H1 (cell line): ENCODE data around the gene RPIA. TPM values are rescaled to one million over a fixed set of nuclear protein-coding genes. Genes with fewer than 3 reads are reported as not detected.

ENCODE experiments used
- CTCF ChIA-PET: fragments of 300-600 bp; sonication (Branson Sonifier 250); formaldehyde crosslinking; loops from one replicate; lab custom pipeline; 2021; ENCODE audit not compliant: partially characterized antibody; lab: Charles Lee
- POLR2A ChIA-PET: fragments of 300-600 bp; sonication (Branson Sonifier 250); formaldehyde crosslinking; loops from one replicate; lab custom pipeline; 2021; ENCODE audit warnings: inconsistent platforms; ENCODE audit not compliant: partially characterized antibody; lab: Charles Lee
- DNase-seq, 2 experiments: peaks; one replicate each; pipeline versions ENCODE4 v3.0.0 to v3.0.0-alpha.2; 2010 to 2022; ENCODE audit warnings: low spot score in 2 of 2, low read depth in 1 of 2, mixed read lengths in 1 of 2
- FAIRE-seq: peaks from 2 replicates; lab custom pipeline; 2011; peaks lifted over from hg19 to GRCh38; lab: Jason Lieb, UNC
- H2AFZ ChIP-seq: 2 replicates; pipeline ENCODE4 v1.8.1; 2012; ENCODE audit warnings: low read length, inconsistent platforms
- H2AK5ac ChIP-seq: 2 replicates; pipeline ENCODE4 v1.6.1; 2013; ENCODE audit warnings: low read depth, low read length
- H2BK120ac ChIP-seq: replicated peaks from 2 replicates; pipeline ENCODE3; 2013; ENCODE audit warnings: low read depth, low read length, inconsistent platforms
- H2BK12ac ChIP-seq: 2 replicates; pipeline ENCODE4 v1.6.1; 2013; ENCODE audit warnings: low read depth, low read length
- H2BK15ac ChIP-seq: 2 replicates; pipeline ENCODE4 v1.6.1; 2013; ENCODE audit warnings: low read length
- H2BK20ac ChIP-seq: 2 replicates; pipeline ENCODE4 v1.6.1; 2013; ENCODE audit warnings: low read length
- H2BK5ac ChIP-seq: 2 replicates; pipeline ENCODE4 v1.6.1; 2013; ENCODE audit warnings: low read depth, low read length
- H3K14ac ChIP-seq: 2 replicates; pipeline ENCODE4 v1.6.1; 2013; ENCODE audit warnings: inconsistent platforms; ENCODE audit not compliant: insufficient read length
- H3K18ac ChIP-seq: 2 replicates; pipeline ENCODE4 v1.6.1; 2013; ENCODE audit warnings: low read length; ENCODE audit errors: extremely low read depth
- H3K23ac ChIP-seq: 2 replicates; pipeline ENCODE4 v1.6.1; 2013; ENCODE audit warnings: inconsistent platforms; ENCODE audit not compliant: insufficient read length
- H3K23me2 ChIP-seq: 2 replicates; pipeline ENCODE4 v1.6.1; 2013; ENCODE audit warnings: low read depth, low read length
- H3K27ac ChIP-seq: 2 replicates; pipeline ENCODE4 v1.6.1; 2011; ENCODE audit warnings: low read depth, low read length, inconsistent platforms
- H3K27me3 ChIP-seq, 4 experiments: replicated peaks in 1 of 4; 1 replicate in 1 of 4; 2 replicates in 3 of 4; pipeline versions ENCODE4 v1.6.1 to v1.8.1; 2011 to 2013; ENCODE audit warnings: low read length in 3 of 4, mild to moderate bottlenecking in 3 of 4, inconsistent platforms in 2 of 4, mixed read lengths in 2 of 4, moderate library complexity in 1 of 4; ENCODE audit not compliant: control insufficient read depth in 3 of 4, insufficient read depth in 3 of 4; ENCODE audit errors: extremely low read depth in 1 of 4
- H3K36me3 ChIP-seq, 4 experiments: 2 replicates each; pipeline versions ENCODE4 v1.6.1 to v1.8.1; 2011 to 2013; ENCODE audit warnings: mild to moderate bottlenecking in 4 of 4, low read length in 3 of 4, moderate library complexity in 2 of 4, control low read depth in 1 of 4, inconsistent platforms in 1 of 4; ENCODE audit not compliant: insufficient read depth in 4 of 4, control insufficient read depth in 2 of 4
- H3K4ac ChIP-seq: replicated peaks from 2 replicates; pipeline ENCODE3; 2013; ENCODE audit warnings: low read length, low read depth, mixed read lengths, inconsistent platforms; ENCODE audit not compliant: insufficient read length
- H3K4me1 ChIP-seq, 4 experiments: replicated peaks in 1 of 4; 1 replicate in 1 of 4; 2 replicates in 3 of 4; pipeline versions ENCODE4 v1.6.1 to v1.8.1; 2011 to 2013; ENCODE audit warnings: low read length in 3 of 4, inconsistent platforms in 2 of 4, mixed read lengths in 1 of 4; ENCODE audit not compliant: insufficient read depth in 4 of 4, control insufficient read depth in 3 of 4
- H3K4me2 ChIP-seq, 2 experiments: 2 replicates each; pipeline versions ENCODE4 v1.6.1 to v1.8.1; 2011 to 2013; ENCODE audit warnings: low read depth in 2 of 2, low read length in 2 of 2, control low read depth in 1 of 2, inconsistent platforms in 1 of 2, mild to moderate bottlenecking in 1 of 2; ENCODE audit not compliant: insufficient read depth in 1 of 2
- H3K4me3 ChIP-seq, 4 experiments: fragments of 200-600, 300-600 bp in 1 of 4; sonication (generic), shearing (Covaris generic), sonication (Bioruptor Twin) in 1 of 4; 2 replicates each; pipeline versions ENCODE4 v1.5.1 to v1.8.1; 2011 to 2016; ENCODE audit warnings: low read length in 4 of 4, low read depth in 3 of 4, control low read depth in 2 of 4, inconsistent platforms in 2 of 4, mild to moderate bottlenecking in 2 of 4, mixed read lengths in 1 of 4, moderate library complexity in 1 of 4; ENCODE audit not compliant: insufficient read depth in 2 of 4; ENCODE audit errors: extremely low read depth in 1 of 4
- H3K56ac ChIP-seq: replicated peaks from 2 replicates; pipeline ENCODE3; 2013; ENCODE audit warnings: low read depth, mild to moderate bottlenecking, mixed read lengths, low read length, inconsistent platforms; ENCODE audit not compliant: insufficient read length
- H3K79me1 ChIP-seq: 2 replicates; pipeline ENCODE4 v1.6.1; 2013; ENCODE audit warnings: low read depth, low read length, control low read depth
- H3K79me2 ChIP-seq, 2 experiments: 2 replicates each; pipeline versions ENCODE4 v1.6.1 to v1.8.1; 2012 to 2013; ENCODE audit warnings: low read length in 2 of 2, mild to moderate bottlenecking in 2 of 2, inconsistent platforms in 1 of 2; ENCODE audit not compliant: insufficient read depth in 2 of 2, control insufficient read depth in 1 of 2
- H3K9ac ChIP-seq, 4 experiments: replicated peaks in 1 of 4; 1 replicate in 1 of 4; 2 replicates in 3 of 4; pipeline versions ENCODE4 v1.6.1 to v1.8.1; 2011 to 2013; ENCODE audit warnings: low read depth in 3 of 4, low read length in 3 of 4, control low read depth in 2 of 4, mild to moderate bottlenecking in 2 of 4, moderate library complexity in 2 of 4, inconsistent platforms in 1 of 4; ENCODE audit errors: extremely low read depth in 1 of 4
- H3K9me3 ChIP-seq, 2 experiments: 2 replicates each; pipeline versions ENCODE4 v1.6.1 to v1.8.1; 2012 to 2013; ENCODE audit warnings: mild to moderate bottlenecking in 2 of 2, moderate library complexity in 2 of 2, control low read depth in 1 of 2, inconsistent platforms in 1 of 2, low read depth in 1 of 2, low read length in 1 of 2, mixed read lengths in 1 of 2; ENCODE audit not compliant: insufficient read depth in 2 of 2
- H4K20me1 ChIP-seq, 2 experiments: replicated peaks in 1 of 2; 2 replicates each; pipeline versions ENCODE3 to v1.8.1; 2011 to 2013; ENCODE audit warnings: inconsistent platforms in 2 of 2, low read length in 2 of 2, mild to moderate bottlenecking in 1 of 2; ENCODE audit not compliant: insufficient read depth in 2 of 2, control insufficient read depth in 1 of 2
- H4K5ac ChIP-seq: 2 replicates; pipeline ENCODE4 v1.6.1; 2013; ENCODE audit warnings: low read length, low read depth, mixed read lengths, inconsistent platforms; ENCODE audit not compliant: insufficient read length
- H4K8ac ChIP-seq: 2 replicates; pipeline ENCODE4 v1.8.0; 2013; ENCODE audit warnings: mild to moderate bottlenecking, moderate library complexity, low read length, inconsistent platforms; ENCODE audit not compliant: insufficient read depth; ENCODE audit errors: extremely low read depth
- H4K91ac ChIP-seq: replicated peaks from 2 replicates; pipeline ENCODE3; 2013; ENCODE audit warnings: low read length, mixed read lengths, inconsistent platforms; ENCODE audit not compliant: insufficient read length
- JUN ChIP-seq: IDR thresholded peaks from 2 replicates; pipeline ENCODE4 v1.6.1; 2011; ENCODE audit warnings: low read depth, mild to moderate bottlenecking, improper control_type of control experiment, low read length
- WGBS, 2 experiments: shearing (Covaris generic) in 1 of 2; methylation state at CpG; one replicate each; pipeline versions ENCODE4 v1.1.6 to v1.1.7; 2013 to 2015; ENCODE audit warnings: low lambda C conversion rate in 2 of 2, mixed read lengths in 2 of 2, inconsistent platforms in 1 of 2, low coverage in 1 of 2, missing lambda C conversion rate in 1 of 2; ENCODE audit not compliant: insufficient replicate concordance in 2 of 2, insufficient coverage in 1 of 2, insufficient read length in 1 of 2; ENCODE audit errors: extremely low coverage in 1 of 2, missing lambda C conversion rate in 1 of 2; 5-methylcytosine and 5-hydroxymethylcytosine counted together
- polyA plus RNA-seq, 7 experiments: library from polyadenylated mRNA; depleted of rRNA in 3 of 7; stranded (reverse) in 5 of 7; unstranded in 2 of 7; fragments of >200 nt in 5 of 7; fragments of 200-250 nt in 2 of 7; gene quantifications; 1 replicate in 5 of 7; 2 replicates in 1 of 7; 4 replicates in 1 of 7; pipeline versions ENCODE4 v1.2.1 to v1.2.3, GENCODE V29; 2011 to 2013; ENCODE audit warnings: missing spikeins in 2 of 7, mixed read lengths in 2 of 7
- total RNA-seq: library from RNA; stranded (reverse); fragmentation: NEBNext Ultra II Directional; extraction: Animal tissue kit (Norgen Biotek cat#: 25700); gene quantifications from 2 replicates; pipeline ENCODE4 v1.2.1, GENCODE V29; 2021

The RPIA gene
- total and polyA plus RNA-seq, 2 of the 8 experiments (the other 6 are each of a cell fraction or from before 2014, with no cell fraction given), result 13.1 to 24.0 TPM

- CTCF ChIA-PET, result interaction anchor here (1.0 kb wide), 1 partner anchor 11 kb away, joined by 4 read pairs; no protein-coding TSS in a partner anchor
- WGBS, 2 experiments, result 93% methylated on average over 8 of the region's 8 CpGs; no CpG with 5 or more reads in 1 of the 2 experiments
- Histone ChIP-seq H3K27me3 (no peaks in the 10 kb centered on the region), H3K36me3 (peaks cover 0 to 3% (median 0%) of the 10 kb centered on the region in 4 experiments; a peak in 2 of 8 replicates), H3K27ac (no peak overlapping the region), H4K20me1 (no peaks in the 10 kb centered on the region), H2BK20ac (no peak overlapping the region), H4K5ac (no peak overlapping the region), H4K91ac (no peak overlapping the region), H3K9me3 (peaks cover 11 to 19% of the 10 kb centered on the region in 2 experiments; a peak in 3 of 4 replicates), H2BK15ac (no peak overlapping the region), H3K23me2 (no peaks in the 10 kb centered on the region), H2BK12ac (no peak overlapping the region), H3K4me3 (no peak overlapping the region), H3K9ac (no peak overlapping the region), H3K56ac (no peak overlapping the region), H2AFZ (no peak overlapping the region), H3K4ac (no peak overlapping the region), H4K8ac (no peak overlapping the region), H2AK5ac (no peak overlapping the region), H3K79me1 (no peaks in the 10 kb centered on the region), H3K23ac (no peak overlapping the region), H3K18ac (no peak overlapping the region), H3K4me1 (no peaks in the 10 kb centered on the region), H3K4me2 (no peak overlapping the region), H3K79me2 (no peaks in the 10 kb centered on the region), H2BK5ac (no peak overlapping the region), H2BK120ac (no peak overlapping the region), H3K14ac (no peak overlapping the region)
- DNase-seq, result no peak
- no peak for FAIRE-seq
- POLR2A ChIA-PET, result no interaction called here
- no peak for TF ChIP-seq JUN
Observed at GRCh38 chr2:88757025-88757424, 65.6 kb downstream of the RPIA start.
